Measurements from ENCODE around the gene FAM25G.
A peak's percentile ranks its signal among the peaks of the same experiment; 100 is the strongest.

Gene FAM25G

DNA sequence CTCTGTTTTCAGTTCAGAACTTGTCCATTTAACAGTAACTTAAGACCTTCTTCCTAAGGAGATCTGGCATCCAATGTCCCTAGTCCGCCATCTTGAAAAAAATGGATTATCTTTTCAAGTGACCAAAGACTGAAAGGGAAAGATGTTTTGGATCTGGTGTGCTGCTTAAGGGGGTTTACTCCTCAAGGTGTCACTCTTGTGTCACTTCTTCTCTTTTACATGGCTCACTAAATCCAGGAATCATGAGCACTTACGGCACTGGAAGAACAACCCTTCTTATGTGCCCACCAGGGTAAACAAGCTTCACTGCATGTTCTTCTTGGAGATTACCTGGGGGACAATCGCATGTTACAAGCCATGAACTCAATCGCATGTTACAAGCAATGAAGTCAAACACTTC is 51.3 kb downstream of the FAM25G start:
- TF ChIP-seq, protein P1, sequence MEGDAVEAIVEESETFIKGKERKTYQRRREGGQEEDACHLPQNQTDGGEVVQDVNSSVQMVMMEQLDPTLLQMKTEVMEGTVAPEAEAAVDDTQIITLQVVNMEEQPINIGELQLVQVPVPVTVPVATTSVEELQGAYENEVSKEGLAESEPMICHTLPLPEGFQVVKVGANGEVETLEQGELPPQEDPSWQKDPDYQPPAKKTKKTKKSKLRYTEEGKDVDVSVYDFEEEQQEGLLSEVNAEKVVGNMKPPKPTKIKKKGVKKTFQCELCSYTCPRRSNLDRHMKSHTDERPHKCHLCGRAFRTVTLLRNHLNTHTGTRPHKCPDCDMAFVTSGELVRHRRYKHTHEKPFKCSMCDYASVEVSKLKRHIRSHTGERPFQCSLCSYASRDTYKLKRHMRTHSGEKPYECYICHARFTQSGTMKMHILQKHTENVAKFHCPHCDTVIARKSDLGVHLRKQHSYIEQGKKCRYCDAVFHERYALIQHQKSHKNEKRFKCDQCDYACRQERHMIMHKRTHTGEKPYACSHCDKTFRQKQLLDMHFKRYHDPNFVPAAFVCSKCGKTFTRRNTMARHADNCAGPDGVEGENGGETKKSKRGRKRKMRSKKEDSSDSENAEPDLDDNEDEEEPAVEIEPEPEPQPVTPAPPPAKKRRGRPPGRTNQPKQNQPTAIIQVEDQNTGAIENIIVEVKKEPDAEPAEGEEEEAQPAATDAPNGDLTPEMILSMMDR (IDR thresholded peaks at IDR 0.05; ENCODE audit: low read depth, low read length, missing control alignments): no peak
- no peak overlapping the region for H3K4me3 ChIP-seq (replicated peaks; ENCODE audit: low read depth, low read length)
- DNase-seq (ENCODE audit: extremely low read depth, low read depth): no peak

DNA sequence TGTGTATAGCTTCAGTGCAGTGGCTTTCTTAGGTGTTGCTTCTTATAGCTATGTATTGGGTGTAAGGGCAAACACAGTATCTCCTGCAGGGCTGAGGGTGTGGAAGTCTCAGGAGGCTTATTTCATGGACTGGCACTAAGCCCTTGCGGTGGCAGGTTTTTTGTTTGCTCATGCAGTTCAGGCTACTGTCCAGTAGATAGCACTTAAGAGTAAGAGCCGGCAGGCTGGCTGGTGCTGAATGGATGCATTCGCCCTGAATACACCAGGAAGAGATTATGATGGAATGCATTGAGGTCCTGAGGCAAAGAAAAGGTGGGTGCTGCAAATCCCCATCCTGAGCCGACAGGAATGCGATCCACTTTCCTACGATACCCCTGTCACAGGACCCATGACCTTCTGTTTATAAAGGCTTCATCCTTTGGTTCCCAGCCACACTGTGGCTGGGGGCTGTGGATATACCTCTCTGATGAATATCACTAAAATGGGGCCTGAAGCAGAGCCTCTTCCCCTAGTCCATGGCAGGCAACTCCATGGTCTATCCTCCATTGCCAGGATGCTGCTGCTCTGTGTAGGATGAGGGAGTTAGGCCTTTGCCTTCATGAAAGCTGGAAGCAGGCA is 52.5 kb downstream of the FAM25G start:
- TF ChIP-seq, protein P1 (IDR thresholded peaks at IDR 0.05; ENCODE audit: low read depth, low read length, missing control alignments): peak; percentile 50
- DNase-seq (ENCODE audit: extremely low read depth, low read depth): peak; percentile 4
- no peak overlapping the region for H3K4me3 ChIP-seq (replicated peaks; ENCODE audit: low read depth, low read length)

All from HFF-Myc (cell line).